HG03139 (cell line): ENCODE measurements around the gene CALD1.

Experiments
- ATAC-seq: cut with Tn5 transposase; IDR thresholded peaks from one replicate; pipeline ENCODE4 v1.9.1; 2021; ENCODE audit not compliant: unreplicated experiment

CALD1 gene

GRCh38 chr7:134916171-134916883, 136.9 kb downstream of the CALD1 start:
- ATAC-seq = no peak

GRCh38 chr7:134919240-134919641, 139.8 kb downstream of the CALD1 start:
- ATAC-seq = no peak

- no peak for ATAC-seq
These were observed 140.8 kb downstream of the CALD1 start for GRCh38 chr7:134920026-134920753.

GRCh38 chr7:134922720-134923704, 143.6 kb downstream of the CALD1 start:
- ATAC-seq = no peak

- ATAC-seq = no peak
These were observed 146.3 kb downstream of the CALD1 start for GRCh38 chr7:134925766-134926165.

GRCh38 chr7:134926396-134926795, 147.0 kb downstream of the CALD1 start:
- no peak for ATAC-seq

- no peak for ATAC-seq
These were observed 147.6 kb downstream of the CALD1 start for GRCh38 chr7:134927076-134927475.

- ATAC-seq = no peak
These were observed 148.3 kb downstream of the CALD1 start for GRCh38 chr7:134927723-134928122.

GRCh38 chr7:134928554-134928953, 149.1 kb downstream of the CALD1 start:
- no peak for ATAC-seq

- ATAC-seq = no peak
These were observed 152.1 kb downstream of the CALD1 start for GRCh38 chr7:134931487-134931886.

GRCh38 chr7:134932707-134933370, 153.4 kb downstream of the CALD1 start:
- ATAC-seq = no peak

- no peak for ATAC-seq
These were observed 154.1 kb downstream of the CALD1 start for GRCh38 chr7:134933460-134934068.

GRCh38 chr7:134935701-134936100, 156.3 kb downstream of the CALD1 start:
- no peak for ATAC-seq

- no peak for ATAC-seq
These were observed 157.6 kb downstream of the CALD1 start for GRCh38 chr7:134936893-134937510.

- no peak for ATAC-seq
These were observed 158.7 kb downstream of the CALD1 start for GRCh38 chr7:134938141-134938540.

- ATAC-seq = no peak
These were observed 159.7 kb downstream of the CALD1 start for GRCh38 chr7:134939136-134939535.

- ATAC-seq = no peak
These were observed 161.3 kb downstream of the CALD1 start for GRCh38 chr7:134940729-134941128.

GRCh38 chr7:134941185-134941900, 161.9 kb downstream of the CALD1 start:
- ATAC-seq = no peak

- ATAC-seq = no peak
These were observed 162.5 kb downstream of the CALD1 start for GRCh38 chr7:134941952-134942351.
